K562 (cell line): ENCODE measurements around the gene FGD1. TPM values are rescaled to one million over a fixed set of nuclear protein-coding genes. Genes with fewer than 3 reads are reported as not detected.

ENCODE experiments used
- ARID1B ChIP-seq: fragments of 450-650 bp; IDR thresholded peaks from 2 replicates; pipeline ENCODE4 v1.6.1; 2016; ENCODE audit warnings: antibody characterized with exemption, mild to moderate bottlenecking, inconsistent platforms
- CBFA2T3 ChIP-seq: fragments of 450-650 bp; IDR thresholded peaks from 2 replicates; pipeline ENCODE4 v1.6.1; 2017
- CCAR2 ChIP-seq: fragments of 200-400 bp; formaldehyde crosslinking; IDR thresholded peaks from 2 replicates; pipeline ENCODE4 v1.6.1; 2017; ENCODE audit warnings: mild to moderate bottlenecking, low read depth, low read length
- ERF ChIP-seq: fragments of 450-650 bp; formaldehyde crosslinking; IDR thresholded peaks from 2 replicates; pipeline ENCODE4 v1.4.0; 2020; ENCODE audit warnings: mild to moderate bottlenecking, mixed read lengths
- GATA2 ChIP-seq: sonication (generic); formaldehyde crosslinking; IDR thresholded peaks from 2 replicates; pipeline ENCODE4 v1.4.0; 2020; ENCODE audit warnings: mild to moderate bottlenecking, missing genetic modification reagents
- JUN ChIP-seq, 2 experiments: sonication (generic) in 1 of 2; formaldehyde crosslinking in 1 of 2; IDR thresholded peaks; 2 replicates each; pipeline versions ENCODE4 v1.6.1 to v1.8.0; 2012 to 2022; ENCODE audit warnings: borderline replicate concordance in 2 of 2, mild to moderate bottlenecking in 2 of 2, improper control_type of control experiment in 1 of 2, low read depth in 1 of 2, low read length in 1 of 2, missing genetic modification reagents in 1 of 2
- NCOA4 ChIP-seq: fragments of 450-650 bp; IDR thresholded peaks from 2 replicates; pipeline ENCODE4 v1.6.1; 2018; ENCODE audit warnings: mild to moderate bottlenecking; ENCODE audit not compliant: partially characterized antibody
- NFIX ChIP-seq: fragments of 250-450 bp; sonication (Bioruptor Pico); IDR thresholded peaks from 2 replicates; pipeline ENCODE4 v1.4.0; 2020; ENCODE audit warnings: low read depth, mild to moderate bottlenecking, moderate library complexity
- NR2C1 ChIP-seq, 2 experiments: fragments of 450-650 bp; IDR thresholded peaks; 2 replicates each; pipeline ENCODE4 v1.6.1; 2017; ENCODE audit warnings: mild to moderate bottlenecking in 2 of 2, antibody characterized with exemption in 1 of 2, inconsistent platforms in 1 of 2, missing compliant biosample characterization in 1 of 2, missing genetic modification characterization in 1 of 2
- NR2C2 ChIP-seq, 2 experiments: fragments of 200-800 bp in 1 of 2; sonication (Bioruptor generic) in 1 of 2; sonication (generic) in 1 of 2; formaldehyde crosslinking in 1 of 2; IDR thresholded peaks; 2 replicates each; pipeline versions ENCODE4 v1.6.1 to v1.8.0; 2016 to 2022; ENCODE audit warnings: mild to moderate bottlenecking in 1 of 2, missing compliant biosample characterization in 1 of 2, missing genetic modification characterization in 1 of 2, missing genetic modification reagents in 1 of 2
- PML ChIP-seq: IDR thresholded peaks from 2 replicates; pipeline ENCODE4 v1.6.1; 2012; ENCODE audit warnings: low read length, inconsistent platforms
- POLR2AphosphoS2 ChIP-seq: IDR thresholded peaks from 2 replicates; pipeline ENCODE4 v1.6.1; 2012; ENCODE audit warnings: low read length, improper control_type of control experiment
- RFX1 ChIP-seq: fragments of 450-650 bp; IDR thresholded peaks from 2 replicates; pipeline ENCODE4 v1.6.1; 2016; ENCODE audit warnings: mild to moderate bottlenecking, moderate library complexity
- SMAD1 ChIP-seq: fragments of 150-350 bp; IDR thresholded peaks from 2 replicates; pipeline ENCODE4 v1.6.1; 2014; ENCODE audit warnings: low read length, low read depth; ENCODE audit not compliant: partially characterized antibody
- STAT5A ChIP-seq: IDR thresholded peaks from 2 replicates; pipeline ENCODE4 v1.6.1; 2012; ENCODE audit warnings: low read length, inconsistent platforms, borderline replicate concordance
- XRCC3 ChIP-seq: fragments of 450-650 bp; IDR thresholded peaks from 2 replicates; pipeline ENCODE4 v1.6.1; 2017; ENCODE audit warnings: mild to moderate bottlenecking, moderate library complexity
- YBX1 ChIP-seq: fragments of 450-650 bp; IDR thresholded peaks from 2 replicates; pipeline ENCODE4 v1.7.1; 2016; ENCODE audit warnings: mild to moderate bottlenecking
- ZNF561 ChIP-seq: fragments of 450-650 bp; formaldehyde crosslinking; conservative IDR thresholded peaks from 2 replicates; pipeline ENCODE4 v1.4.0; 2020; ENCODE audit warnings: mild to moderate bottlenecking, moderate library complexity
- ZNF586 ChIP-seq: fragments of 450-650 bp; formaldehyde crosslinking; conservative IDR thresholded peaks from 2 replicates; pipeline ENCODE4 v1.4.0; 2020; ENCODE audit warnings: mild to moderate bottlenecking, moderate library complexity
- polyA plus RNA-seq, 8 experiments: library from polyadenylated mRNA; depleted of rRNA in 4 of 8; stranded (reverse) in 5 of 8; unstranded in 3 of 8; fragments of >200 nt; fragmentation: Nextera tagmentation in 2 of 8; fragmentation: Illumina TruSeq in 1 of 8; extraction: Ambion mirVana in 2 of 8; extraction: Trizol in 1 of 8; gene quantifications; 2 replicates each; pipeline versions ENCODE4 v1.2.1 to v1.2.3, GENCODE V29; 2011 to 2014; ENCODE audit warnings: inconsistent platforms in 1 of 8, missing spikeins in 1 of 8
- total RNA-seq, 7 experiments: library from RNA; depleted of rRNA in 6 of 7; stranded (reverse); fragments of >200 nt in 6 of 7; fragmentation: Illumina TruSeq in 2 of 7; extraction: Trizol in 2 of 7; gene quantifications; 2 replicates each; pipeline versions ENCODE4 v1.2.1 to v1.2.3, GENCODE V29; 2011 to 2021; ENCODE audit warnings: low replicate concordance in 1 of 7
- TF ChIP-seq, protein P1 (sequence below): fragments of 250-450 bp; sonication (Bioruptor Pico); IDR thresholded peaks from 2 replicates; pipeline ENCODE4 v1.4.0; 2020; ENCODE audit warnings: mild to moderate bottlenecking, moderate library complexity, borderline replicate concordance
- TF ChIP-seq, protein P2 (sequence below): fragments of 450-650 bp; formaldehyde crosslinking; IDR thresholded peaks from 2 replicates; pipeline ENCODE4 v1.4.0; 2020; ENCODE audit warnings: mild to moderate bottlenecking, mixed read lengths
- TF ChIP-seq, protein P3 (sequence below): sonication (generic); formaldehyde crosslinking; IDR thresholded peaks from 2 replicates; pipeline ENCODE4 v1.8.0; 2022; ENCODE audit warnings: missing genetic modification reagents, mild to moderate bottlenecking, moderate library complexity, borderline replicate concordance

Gene FGD1
- total and polyA plus RNA-seq, 9 of the 15 experiments (the other 6 are each of a cell fraction or from before 2014, with no cell fraction given) = 0.01 to 0.09 (median 0.04) TPM; not detected in 2

DNA sequence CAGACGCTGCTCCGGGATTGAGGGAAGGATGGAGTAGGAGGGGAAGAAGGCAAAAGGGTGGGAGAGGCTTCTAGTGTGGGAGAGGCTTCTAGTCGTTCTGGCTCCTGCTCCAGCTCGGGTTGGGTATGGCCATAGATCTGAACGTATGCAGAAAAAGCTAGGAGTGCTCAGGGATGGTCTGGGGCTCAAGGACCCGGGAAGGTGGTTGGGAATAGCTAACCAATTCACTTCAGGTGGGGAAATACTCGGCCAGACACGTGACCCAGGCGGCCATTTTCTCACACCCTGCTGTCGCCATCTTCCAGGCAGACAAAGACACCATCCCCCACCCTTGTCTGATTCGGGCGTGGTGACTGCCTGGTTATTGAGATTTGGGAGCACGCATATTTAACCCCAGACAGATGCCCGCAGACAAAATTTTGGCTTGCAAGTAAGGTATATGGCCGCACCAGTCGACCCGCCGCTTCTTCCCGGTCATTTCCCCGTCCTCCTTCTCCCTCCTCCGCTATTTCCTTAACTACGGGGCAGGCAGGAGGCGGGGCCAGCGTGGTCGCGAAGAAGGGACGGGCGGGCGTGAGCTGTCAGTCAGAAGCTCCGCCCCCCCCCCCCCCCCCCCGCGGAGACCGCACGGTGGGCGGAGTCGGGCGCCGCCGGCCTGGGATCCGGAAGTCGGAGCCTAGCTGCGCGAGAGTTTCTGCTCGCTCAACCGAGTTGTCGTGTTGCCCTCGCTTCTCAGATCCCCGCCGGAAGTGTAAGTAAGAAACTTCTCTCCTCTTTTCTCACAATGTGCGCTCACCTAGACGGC lies 33.7 kb upstream of the FGD1 start, which contains the start of gene GNL3L (continued):
- TF ChIP-seq, protein P1, sequence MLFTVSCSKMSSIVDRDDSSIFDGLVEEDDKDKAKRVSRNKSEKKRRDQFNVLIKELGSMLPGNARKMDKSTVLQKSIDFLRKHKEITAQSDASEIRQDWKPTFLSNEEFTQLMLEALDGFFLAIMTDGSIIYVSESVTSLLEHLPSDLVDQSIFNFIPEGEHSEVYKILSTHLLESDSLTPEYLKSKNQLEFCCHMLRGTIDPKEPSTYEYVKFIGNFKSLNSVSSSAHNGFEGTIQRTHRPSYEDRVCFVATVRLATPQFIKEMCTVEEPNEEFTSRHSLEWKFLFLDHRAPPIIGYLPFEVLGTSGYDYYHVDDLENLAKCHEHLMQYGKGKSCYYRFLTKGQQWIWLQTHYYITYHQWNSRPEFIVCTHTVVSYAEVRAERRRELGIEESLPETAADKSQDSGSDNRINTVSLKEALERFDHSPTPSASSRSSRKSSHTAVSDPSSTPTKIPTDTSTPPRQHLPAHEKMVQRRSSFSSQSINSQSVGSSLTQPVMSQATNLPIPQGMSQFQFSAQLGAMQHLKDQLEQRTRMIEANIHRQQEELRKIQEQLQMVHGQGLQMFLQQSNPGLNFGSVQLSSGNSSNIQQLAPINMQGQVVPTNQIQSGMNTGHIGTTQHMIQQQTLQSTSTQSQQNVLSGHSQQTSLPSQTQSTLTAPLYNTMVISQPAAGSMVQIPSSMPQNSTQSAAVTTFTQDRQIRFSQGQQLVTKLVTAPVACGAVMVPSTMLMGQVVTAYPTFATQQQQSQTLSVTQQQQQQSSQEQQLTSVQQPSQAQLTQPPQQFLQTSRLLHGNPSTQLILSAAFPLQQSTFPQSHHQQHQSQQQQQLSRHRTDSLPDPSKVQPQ (CRISPR knock-in tag) = no peak
- TF ChIP-seq GATA2 = no peak
- TF ChIP-seq, protein P2, sequence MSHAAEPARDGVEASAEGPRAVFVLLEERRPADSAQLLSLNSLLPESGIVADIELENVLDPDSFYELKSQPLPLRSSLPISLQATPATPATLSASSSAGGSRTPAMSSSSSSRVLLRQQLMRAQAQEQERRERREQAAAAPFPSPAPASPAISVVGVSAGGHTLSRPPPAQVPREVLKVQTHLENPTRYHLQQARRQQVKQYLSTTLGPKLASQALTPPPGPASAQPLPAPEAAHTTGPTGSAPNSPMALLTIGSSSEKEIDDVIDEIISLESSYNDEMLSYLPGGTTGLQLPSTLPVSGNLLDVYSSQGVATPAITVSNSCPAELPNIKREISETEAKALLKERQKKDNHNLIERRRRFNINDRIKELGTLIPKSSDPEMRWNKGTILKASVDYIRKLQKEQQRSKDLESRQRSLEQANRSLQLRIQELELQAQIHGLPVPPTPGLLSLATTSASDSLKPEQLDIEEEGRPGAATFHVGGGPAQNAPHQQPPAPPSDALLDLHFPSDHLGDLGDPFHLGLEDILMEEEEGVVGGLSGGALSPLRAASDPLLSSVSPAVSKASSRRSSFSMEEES = peak; percentile 70
- TF ChIP-seq NR2C2 (CRISPR knock-in tag; IDR thresholded peaks at IDR 0.05) = no peak
- TF ChIP-seq NR2C2 (tag; IDR thresholded peaks at IDR 0.05) = peak; percentile 57
- TF ChIP-seq ZNF561 = no peak
- no peak for TF ChIP-seq NCOA4
- TF ChIP-seq ZNF586 (CRISPR knock-in tag) = no peak
- 0 out of 2 replicates have a peak, but pooled peaks have one; percentile 33 for TF ChIP-seq ERF
- TF ChIP-seq SMAD1 = peak; percentile 25
- TF ChIP-seq CBFA2T3 = peak; percentile 4; the same call in 1 of the 2 replicates
- TF ChIP-seq STAT5A = no peak
- 0 out of 2 replicates have a peak, but pooled peaks have one; percentile 39 for TF ChIP-seq XRCC3
- TF ChIP-seq PML = peak; percentile 27; the same call in 1 of the 2 replicates
- TF ChIP-seq RFX1 = peak; percentile 75
- no peak for TF ChIP-seq POLR2AphosphoS2
- no peak for TF ChIP-seq CCAR2
- TF ChIP-seq YBX1 = no peak
- no peak for TF ChIP-seq NFIX (CRISPR knock-in tag)
- TF ChIP-seq, protein P3, sequence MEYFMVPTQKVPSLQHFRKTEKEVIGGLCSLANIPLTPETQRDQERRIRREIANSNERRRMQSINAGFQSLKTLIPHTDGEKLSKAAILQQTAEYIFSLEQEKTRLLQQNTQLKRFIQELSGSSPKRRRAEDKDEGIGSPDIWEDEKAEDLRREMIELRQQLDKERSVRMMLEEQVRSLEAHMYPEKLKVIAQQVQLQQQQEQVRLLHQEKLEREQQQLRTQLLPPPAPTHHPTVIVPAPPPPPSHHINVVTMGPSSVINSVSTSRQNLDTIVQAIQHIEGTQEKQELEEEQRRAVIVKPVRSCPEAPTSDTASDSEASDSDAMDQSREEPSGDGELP (CRISPR knock-in tag) = peak; percentile 26; the same call in 1 of the 2 replicates
- TF ChIP-seq ARID1B = no peak
- no peak for TF ChIP-seq NR2C1 (IDR thresholded peaks at IDR 0.05)
- TF ChIP-seq NR2C1 (tag; IDR thresholded peaks at IDR 0.05) = peak; percentile 44; the same call in 1 of the 2 replicates
- no peak for TF ChIP-seq JUN (IDR thresholded peaks at IDR 0.05; ENCODE audit: borderline replicate concordance, low read depth, low read length)
- TF ChIP-seq JUN (CRISPR knock-in tag; IDR thresholded peaks at IDR 0.05; ENCODE audit: borderline replicate concordance) = no peak
